Measurements from ENCODE around the gene SH2B3.
"Not testable (repeated sequence)": the region's sequence is repeated elsewhere in the genome, so short reads cannot be mapped to it uniquely, and the experiment has no call there.

SH2B3 gene

GRCh38 chr12:111368291-111368787, 37.4 kb upstream of the SH2B3 start:
- Histone ChIP-seq H2AFZ (ENCODE audit: low read depth, low read length) (peak overlapping the region; percentile 90), H3K36me3 (ENCODE audit: insufficient read depth, low read length) (peaks cover 19% of the 10 kb centered on the region), H3K27me3 (ENCODE audit: insufficient read depth, low read length) (no peaks in the 10 kb centered on the region), H3K4me1 (ENCODE audit: insufficient read depth, low read length) (peaks cover 16% of the 10 kb centered on the region), H3K4me3 (ENCODE audit: low read length) (peak overlapping the region; percentile 93), H3K9me3 (ENCODE audit: low read length) (no peaks in the 10 kb centered on the region)

DNA sequence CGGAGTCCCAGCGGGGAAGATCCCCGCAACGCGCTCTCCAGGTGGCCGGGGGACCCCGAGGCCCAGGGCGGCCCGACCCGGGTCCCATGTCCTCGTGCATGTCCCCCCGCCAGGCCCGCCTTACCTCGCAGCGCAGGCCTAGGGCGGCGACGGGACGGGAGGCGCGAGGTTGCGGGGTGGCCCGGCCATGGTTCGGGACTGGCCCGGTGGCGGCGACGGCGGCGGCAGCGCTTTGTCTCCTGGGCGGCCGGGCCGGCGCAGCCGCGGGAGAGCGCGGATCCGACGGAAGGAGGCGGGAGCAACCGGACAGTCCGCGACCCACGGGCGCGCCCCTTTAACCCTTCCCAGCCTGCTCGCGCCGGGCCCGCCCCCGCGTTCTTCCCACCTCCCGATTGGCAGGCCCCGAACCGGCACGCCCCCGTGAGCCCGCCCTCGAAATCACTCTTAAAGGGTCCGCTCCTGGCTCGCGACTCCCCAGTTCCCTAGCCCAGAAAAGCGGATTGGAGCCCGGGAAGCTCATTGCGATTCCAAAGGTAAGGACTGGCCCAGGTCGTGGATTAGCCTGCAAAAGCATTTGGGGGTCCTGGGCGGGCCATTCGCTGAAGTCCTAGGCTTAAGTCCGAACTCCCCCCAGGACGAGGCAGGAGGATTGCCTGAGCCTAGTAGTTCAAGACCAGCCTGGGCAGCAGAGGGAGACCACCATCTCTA, 36.8 kb upstream of the SH2B3 start, which contains the start of gene PHETA1:
Gene PHETA1 (minus strand): TSS at position 308 of the 708 bp plus-strand sequence. CDS start 5,668 bp downstream, outside the sequence.
- Histone ChIP-seq H3K4me1 (ENCODE audit: insufficient read depth, low read length) (peaks cover 16% of the 10 kb centered on the region), H2AFZ (ENCODE audit: low read depth, low read length) (peak within 1 kb of the TSS; percentile 90), H3K4me3 (ENCODE audit: low read length) (peak within 1 kb of the TSS; percentile 93), H3K9me3 (ENCODE audit: low read length) (no peaks in the 10 kb centered on the region), H3K36me3 (ENCODE audit: insufficient read depth, low read length) (peaks cover 14% of the 10 kb centered on the region), H3K27me3 (ENCODE audit: insufficient read depth, low read length) (no peaks in the 10 kb centered on the region)

- Histone ChIP-seq H3K27me3 (ENCODE audit: insufficient read depth, low read length) (no peaks in the 10 kb centered on the region), H3K4me3 (ENCODE audit: low read length) (peak overlapping the region; percentile 93), H3K36me3 (ENCODE audit: insufficient read depth, low read length) (peaks cover 11% of the 10 kb centered on the region), H3K9me3 (ENCODE audit: low read length) (no peaks in the 10 kb centered on the region), H3K4me1 (ENCODE audit: insufficient read depth, low read length) (peaks cover 16% of the 10 kb centered on the region), H2AFZ (ENCODE audit: low read depth, low read length) (peak overlapping the region; percentile 90)
Measured at GRCh38 chr12:111369496-111370220, 36.1 kb upstream of the SH2B3 start.

GRCh38 chr12:111373231-111373630, 32.5 kb upstream of the SH2B3 start:
- not testable (repeated sequence) for H3K9me3 ChIP-seq (ENCODE audit: low read length); H3K36me3 ChIP-seq (ENCODE audit: insufficient read depth, low read length); H3K4me3 ChIP-seq (ENCODE audit: low read length); H3K27me3 ChIP-seq (ENCODE audit: insufficient read depth, low read length); H2AFZ ChIP-seq (ENCODE audit: low read depth, low read length); H3K4me1 ChIP-seq (ENCODE audit: insufficient read depth, low read length)

DNA sequence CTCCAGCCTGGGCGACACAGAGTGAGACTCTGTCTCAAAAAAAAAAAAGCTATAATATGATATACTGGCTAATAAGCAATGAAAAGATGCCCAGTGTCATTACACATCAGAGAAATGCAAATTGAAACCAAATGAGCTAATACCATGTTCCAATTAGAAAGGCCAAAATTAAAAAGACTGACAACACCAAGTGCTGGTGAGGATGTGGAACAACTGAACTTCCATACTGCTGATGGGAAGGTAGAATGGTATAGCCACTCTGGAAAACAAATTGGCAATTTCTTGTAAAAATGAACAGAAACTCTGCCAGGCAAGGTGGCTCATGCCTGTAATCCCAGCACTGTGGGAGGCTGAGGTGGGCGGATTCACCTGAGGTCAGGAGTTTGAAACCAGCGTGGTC, 28.3 kb upstream of the SH2B3 start:
- no peaks in the 10 kb centered on the region for H3K27me3 ChIP-seq (ENCODE audit: insufficient read depth, low read length)
- H3K4me3 ChIP-seq (ENCODE audit: low read length), result no peak overlapping the region
- peaks cover 2% of the 10 kb centered on the region for H3K9me3 ChIP-seq (ENCODE audit: low read length)
- no peaks in the 10 kb centered on the region for H3K36me3 ChIP-seq (ENCODE audit: insufficient read depth, low read length)
- H3K4me1 ChIP-seq (ENCODE audit: insufficient read depth, low read length), result no peaks in the 10 kb centered on the region
- no peak overlapping the region for H2AFZ ChIP-seq (ENCODE audit: low read depth, low read length)

DNA sequence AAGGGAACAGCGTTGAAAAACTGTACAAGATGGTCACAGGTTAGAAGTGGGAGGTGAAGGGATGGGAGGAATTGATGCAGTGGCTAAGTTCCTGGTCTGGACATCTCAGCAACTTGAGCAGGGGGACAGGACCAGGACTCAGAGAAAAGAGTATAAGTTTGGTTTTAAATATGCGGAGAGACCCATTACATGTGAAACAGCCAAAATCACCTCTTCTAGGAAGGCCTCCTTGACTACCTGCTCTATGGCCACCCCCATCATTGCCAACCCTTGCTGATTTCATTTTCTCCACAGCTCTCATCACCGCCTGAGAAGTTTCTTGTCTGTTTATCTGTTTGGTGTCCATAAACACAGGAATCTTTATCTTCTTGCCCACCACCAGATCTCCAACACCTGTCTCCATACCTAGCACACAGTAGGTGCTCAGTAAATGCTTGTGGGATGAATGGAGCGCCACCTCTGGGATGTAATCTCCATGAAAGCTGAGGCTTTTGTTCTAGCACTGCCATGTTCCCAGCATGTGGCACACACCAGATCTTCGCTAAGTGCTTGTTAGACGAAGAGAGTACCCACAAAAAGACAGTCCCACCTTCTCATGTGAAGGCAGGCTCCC, 25.7 kb upstream of the SH2B3 start:
- Histone ChIP-seq H3K9me3 (ENCODE audit: low read length) (peaks cover 2% of the 10 kb centered on the region), H2AFZ (ENCODE audit: low read depth, low read length) (no peak overlapping the region), H3K36me3 (ENCODE audit: insufficient read depth, low read length) (no peaks in the 10 kb centered on the region), H3K4me1 (ENCODE audit: insufficient read depth, low read length) (no peaks in the 10 kb centered on the region), H3K27me3 (ENCODE audit: insufficient read depth, low read length) (no peaks in the 10 kb centered on the region), H3K4me3 (ENCODE audit: low read length) (no peak overlapping the region)

DNA sequence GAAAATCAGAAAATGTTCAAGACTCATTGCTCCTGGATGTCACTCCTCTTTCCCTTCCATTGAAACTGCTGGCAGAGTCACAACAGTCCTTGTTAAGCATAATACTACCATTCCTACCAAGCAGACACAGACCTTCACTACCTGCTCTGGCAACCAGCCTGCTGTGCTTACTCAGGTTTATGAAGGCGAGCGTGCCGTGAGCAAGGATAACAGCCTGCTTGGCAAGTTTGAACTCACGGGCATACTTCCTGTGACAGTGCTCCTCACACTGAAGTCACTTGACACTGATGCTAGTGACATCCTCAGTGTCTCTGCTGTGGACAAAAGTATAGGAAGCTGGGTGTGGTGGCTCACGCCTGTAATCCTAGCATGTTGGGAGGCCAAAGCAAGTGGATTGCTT, 21.1 kb upstream of the SH2B3 start:
- Histone ChIP-seq H3K27me3 (ENCODE audit: insufficient read depth, low read length) (no peaks in the 10 kb centered on the region), H2AFZ (ENCODE audit: low read depth, low read length) (no peak overlapping the region), H3K4me3 (ENCODE audit: low read length) (no peak overlapping the region), H3K36me3 (ENCODE audit: insufficient read depth, low read length) (no peaks in the 10 kb centered on the region), H3K4me1 (ENCODE audit: insufficient read depth, low read length) (peaks cover 6% of the 10 kb centered on the region), H3K9me3 (ENCODE audit: low read length) (no peaks in the 10 kb centered on the region)

DNA sequence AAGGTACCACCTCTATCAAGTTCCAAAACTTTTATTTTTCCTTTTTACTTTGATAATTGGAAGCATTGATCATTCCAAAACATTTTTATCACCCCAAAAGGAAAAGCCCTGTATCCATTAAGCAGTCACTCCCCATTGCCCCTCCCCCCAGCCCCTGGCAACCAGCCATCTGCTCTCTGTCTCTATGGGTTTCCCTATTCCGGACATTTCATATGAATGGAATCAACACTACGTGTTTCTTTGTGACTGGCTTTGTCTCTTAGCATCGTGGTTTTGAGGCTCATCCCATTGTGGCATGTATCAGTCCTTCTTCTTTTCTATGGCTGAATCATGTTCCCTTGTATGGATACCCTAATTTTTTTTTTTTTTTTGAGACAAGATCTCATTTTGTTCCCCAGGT, 18.8 kb upstream of the SH2B3 start:
- Histone ChIP-seq H3K36me3 (ENCODE audit: insufficient read depth, low read length) (no peaks in the 10 kb centered on the region), H3K27me3 (ENCODE audit: insufficient read depth, low read length) (no peaks in the 10 kb centered on the region), H3K4me1 (ENCODE audit: insufficient read depth, low read length) (peaks cover 6% of the 10 kb centered on the region), H3K4me3 (ENCODE audit: low read length) (no peak overlapping the region), H3K9me3 (ENCODE audit: low read length) (no peaks in the 10 kb centered on the region), H2AFZ (ENCODE audit: low read depth, low read length) (no peak overlapping the region)

DNA sequence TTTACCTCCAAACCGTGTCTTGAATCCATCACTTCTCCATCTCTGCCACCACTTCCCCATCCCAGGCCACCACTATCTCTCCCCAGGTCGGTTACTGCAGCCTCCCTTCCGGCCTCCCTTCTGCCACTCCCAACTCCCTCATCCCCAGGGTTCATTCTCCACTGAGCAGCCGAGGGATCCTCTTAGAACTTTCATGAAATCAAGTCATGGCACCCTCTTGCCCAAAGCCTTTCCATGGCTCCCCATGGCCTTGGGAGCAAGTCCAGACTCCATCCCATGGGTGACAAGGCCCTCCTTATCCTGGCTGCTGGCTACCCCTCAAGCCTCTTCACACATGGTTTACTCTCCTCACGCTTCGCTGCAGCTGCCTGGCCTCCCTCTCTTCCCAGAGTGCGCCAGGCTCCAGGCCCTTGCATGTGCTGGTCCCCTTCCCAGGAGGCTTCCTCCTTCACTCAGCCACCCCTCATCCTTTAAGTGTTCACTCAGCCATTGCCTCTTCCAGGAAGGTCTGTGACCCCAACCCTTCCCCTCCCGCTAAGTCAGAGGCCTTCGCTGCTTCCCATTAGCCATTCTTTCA, 17.9 kb upstream of the SH2B3 start:
- Histone ChIP-seq H3K36me3 (ENCODE audit: insufficient read depth, low read length) (no peaks in the 10 kb centered on the region), H3K4me3 (ENCODE audit: low read length) (no peak overlapping the region), H3K9me3 (ENCODE audit: low read length) (no peaks in the 10 kb centered on the region), H2AFZ (ENCODE audit: low read depth, low read length) (no peak overlapping the region), H3K27me3 (ENCODE audit: insufficient read depth, low read length) (no peaks in the 10 kb centered on the region), H3K4me1 (ENCODE audit: insufficient read depth, low read length) (peaks cover 6% of the 10 kb centered on the region)

- no peaks in the 10 kb centered on the region for H3K36me3 ChIP-seq (ENCODE audit: insufficient read depth, low read length)
- H3K9me3 ChIP-seq (ENCODE audit: low read length), result no peaks in the 10 kb centered on the region
- no peak overlapping the region for H3K4me3 ChIP-seq (ENCODE audit: low read length)
- no peak overlapping the region for H2AFZ ChIP-seq (ENCODE audit: low read depth, low read length)
- peaks cover 6% of the 10 kb centered on the region for H3K4me1 ChIP-seq (ENCODE audit: insufficient read depth, low read length)
- H3K27me3 ChIP-seq (ENCODE audit: insufficient read depth, low read length), result no peaks in the 10 kb centered on the region
Measured at GRCh38 chr12:111389635-111390034, 16.1 kb upstream of the SH2B3 start.

- Histone ChIP-seq H2AFZ (ENCODE audit: low read depth, low read length) (no peak overlapping the region), H3K4me3 (ENCODE audit: low read length) (no peak overlapping the region), H3K9me3 (ENCODE audit: low read length) (no peaks in the 10 kb centered on the region), H3K4me1 (ENCODE audit: insufficient read depth, low read length) (peaks cover 6% of the 10 kb centered on the region), H3K27me3 (ENCODE audit: insufficient read depth, low read length) (no peaks in the 10 kb centered on the region), H3K36me3 (ENCODE audit: insufficient read depth, low read length) (no peaks in the 10 kb centered on the region)
Measured at GRCh38 chr12:111390910-111391309, 14.8 kb upstream of the SH2B3 start.

DNA sequence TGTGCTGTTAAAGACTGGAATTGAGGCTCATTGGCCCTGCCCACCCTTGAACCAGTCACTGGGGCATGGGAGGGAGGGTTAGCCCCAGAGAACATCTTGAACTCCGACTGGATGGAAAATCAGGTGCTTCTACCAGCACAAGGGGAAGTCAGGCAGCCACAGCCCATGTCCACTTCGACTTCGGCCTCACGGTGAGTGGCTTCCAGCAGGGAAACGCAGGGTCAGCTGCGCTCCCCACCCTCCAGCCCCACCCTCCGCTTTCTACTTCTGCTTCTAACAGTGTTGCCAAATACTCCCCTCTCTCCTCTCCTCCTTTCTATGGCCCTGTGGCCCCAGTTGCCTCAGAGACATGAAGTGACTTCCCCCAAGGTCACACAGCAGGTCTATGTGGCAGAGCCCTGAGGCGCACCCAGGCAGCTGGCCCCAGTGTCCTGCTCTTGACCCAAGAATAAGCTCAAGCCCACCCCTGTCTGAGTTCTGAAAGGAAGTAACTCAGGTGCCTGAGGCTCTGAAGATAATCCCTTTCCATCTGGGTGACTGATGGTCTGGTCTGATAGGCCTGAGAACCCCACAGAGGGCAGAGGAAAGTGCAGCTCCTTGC, 11.9 kb upstream of the SH2B3 start:
- H3K36me3 ChIP-seq (ENCODE audit: insufficient read depth, low read length), result no peaks in the 10 kb centered on the region
- H3K4me1 ChIP-seq (ENCODE audit: insufficient read depth, low read length), result no peaks in the 10 kb centered on the region
- H3K9me3 ChIP-seq (ENCODE audit: low read length), result no peaks in the 10 kb centered on the region
- no peak overlapping the region for H3K4me3 ChIP-seq (ENCODE audit: low read length)
- H3K27me3 ChIP-seq (ENCODE audit: insufficient read depth, low read length), result peaks cover 4% of the 10 kb centered on the region
- no peak overlapping the region for H2AFZ ChIP-seq (ENCODE audit: low read depth, low read length)

All from neuron (in vitro differentiated cells).